ENCODE data around the gene CDH11.

GRCh38 chr16:65000654-65001053 lies 121.2 kb downstream of the CDH11 start:
- TF ChIP-seq FOS (IDR thresholded peaks at IDR 0.05; ENCODE audit: low read depth, low read length) (no peak), BHLHE40 (IDR thresholded peaks at IDR 0.05; ENCODE audit: low read depth, low read length) (no peak), MAZ (IDR thresholded peaks at IDR 0.05; ENCODE audit: borderline replicate concordance, low read depth, low read length) (no peak), CTCF (conservative IDR thresholded peaks at IDR 0.05; ENCODE audit: low read depth, low read length) (no peak), RAD21 (IDR thresholded peaks at IDR 0.05; ENCODE audit: low read length) (no peak), POLR2A (IDR thresholded peaks at IDR 0.05; ENCODE audit: low read depth, low read length) (no peak), CEBPB (IDR thresholded peaks at IDR 0.05; ENCODE audit: low read depth, low read length) (no peak), MXI1 (IDR thresholded peaks at IDR 0.05; ENCODE audit: borderline replicate concordance, low read depth, low read length) (no peak), MAFK (IDR thresholded peaks at IDR 0.05; ENCODE audit: low read depth, low read length) (no peak), USF2 (IDR thresholded peaks at IDR 0.05; ENCODE audit: low read depth, low read length) (no peak), RFX5 (IDR thresholded peaks at IDR 0.05; ENCODE audit: low read depth, low read length) (no peak), SMC3 (IDR thresholded peaks at IDR 0.05; ENCODE audit: low read depth, low read length) (no peak), RCOR1 (IDR thresholded peaks at IDR 0.05; ENCODE audit: insufficient replicate concordance, low read length) (no peak)
